LNCAP (cell line): Measurements from ENCODE around the gene GUCA1A.

Experiments used
- TF ChIP-seq, protein P1 (sequence below): fragments of 450-650 bp; IDR thresholded peaks from 2 replicates; pipeline ENCODE4 v1.5.1; 2017; ENCODE audit warnings: mild to moderate bottlenecking

GUCA1A gene

DNA sequence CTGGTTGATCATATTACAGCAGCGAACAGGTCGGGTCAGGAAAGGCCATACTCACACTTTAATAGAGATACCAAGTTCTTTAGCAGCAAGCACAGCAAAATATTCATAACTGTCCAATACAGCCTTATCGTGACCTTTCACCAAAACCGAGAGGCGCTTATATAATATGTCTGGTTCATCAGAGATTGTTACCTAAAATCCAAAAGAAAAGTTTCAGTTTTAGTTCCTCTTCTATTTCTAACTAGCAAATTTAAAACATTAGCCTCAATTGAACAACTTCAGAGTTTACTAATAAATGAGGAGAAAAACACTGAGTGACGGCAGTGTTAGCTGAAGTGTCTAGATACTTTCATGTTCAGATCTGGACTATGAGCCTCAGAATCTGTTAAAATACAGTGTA is 38.6 kb downstream of the GUCA1A start:
- TF ChIP-seq, protein P1, sequence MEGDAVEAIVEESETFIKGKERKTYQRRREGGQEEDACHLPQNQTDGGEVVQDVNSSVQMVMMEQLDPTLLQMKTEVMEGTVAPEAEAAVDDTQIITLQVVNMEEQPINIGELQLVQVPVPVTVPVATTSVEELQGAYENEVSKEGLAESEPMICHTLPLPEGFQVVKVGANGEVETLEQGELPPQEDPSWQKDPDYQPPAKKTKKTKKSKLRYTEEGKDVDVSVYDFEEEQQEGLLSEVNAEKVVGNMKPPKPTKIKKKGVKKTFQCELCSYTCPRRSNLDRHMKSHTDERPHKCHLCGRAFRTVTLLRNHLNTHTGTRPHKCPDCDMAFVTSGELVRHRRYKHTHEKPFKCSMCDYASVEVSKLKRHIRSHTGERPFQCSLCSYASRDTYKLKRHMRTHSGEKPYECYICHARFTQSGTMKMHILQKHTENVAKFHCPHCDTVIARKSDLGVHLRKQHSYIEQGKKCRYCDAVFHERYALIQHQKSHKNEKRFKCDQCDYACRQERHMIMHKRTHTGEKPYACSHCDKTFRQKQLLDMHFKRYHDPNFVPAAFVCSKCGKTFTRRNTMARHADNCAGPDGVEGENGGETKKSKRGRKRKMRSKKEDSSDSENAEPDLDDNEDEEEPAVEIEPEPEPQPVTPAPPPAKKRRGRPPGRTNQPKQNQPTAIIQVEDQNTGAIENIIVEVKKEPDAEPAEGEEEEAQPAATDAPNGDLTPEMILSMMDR: no peak

DNA sequence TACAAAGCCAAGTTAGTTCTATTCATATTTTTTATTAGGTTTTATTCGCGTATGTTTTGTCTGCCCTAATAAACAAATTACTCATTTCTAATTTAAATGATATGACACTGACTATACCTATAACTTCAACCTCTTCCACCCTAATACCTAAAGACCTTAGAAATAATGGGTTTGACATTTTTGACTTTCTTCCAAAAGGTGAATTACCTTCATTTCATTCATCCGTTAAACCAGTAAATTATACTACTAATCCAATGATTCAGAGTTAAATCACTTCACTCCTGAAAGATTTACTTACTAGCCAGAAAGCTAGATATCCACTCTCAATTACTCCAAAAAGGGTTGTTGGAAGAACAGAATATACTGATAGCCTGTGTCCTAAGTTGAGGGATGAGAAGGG is 39.3 kb downstream of the GUCA1A start:
- TF ChIP-seq, protein P1: no peak

DNA sequence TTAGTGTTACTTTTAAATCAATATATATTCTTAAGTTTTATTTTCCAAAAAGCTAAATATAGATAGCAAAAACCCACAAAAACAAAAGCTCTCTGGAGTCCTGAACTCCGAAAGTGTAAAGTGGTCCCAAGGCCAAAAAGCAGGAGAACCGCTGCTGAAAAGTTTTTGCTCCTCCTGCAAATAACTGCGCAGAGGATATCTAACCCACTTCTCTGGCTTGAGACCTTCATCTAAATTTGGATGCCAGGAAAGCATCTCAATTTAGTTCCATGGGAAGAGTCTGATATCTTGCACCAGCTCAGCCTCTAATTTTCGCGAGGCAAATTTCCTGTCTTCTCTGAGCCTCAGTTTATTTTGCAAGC is 44.0 kb downstream of the GUCA1A start:
- TF ChIP-seq, protein P1: no peak

DNA sequence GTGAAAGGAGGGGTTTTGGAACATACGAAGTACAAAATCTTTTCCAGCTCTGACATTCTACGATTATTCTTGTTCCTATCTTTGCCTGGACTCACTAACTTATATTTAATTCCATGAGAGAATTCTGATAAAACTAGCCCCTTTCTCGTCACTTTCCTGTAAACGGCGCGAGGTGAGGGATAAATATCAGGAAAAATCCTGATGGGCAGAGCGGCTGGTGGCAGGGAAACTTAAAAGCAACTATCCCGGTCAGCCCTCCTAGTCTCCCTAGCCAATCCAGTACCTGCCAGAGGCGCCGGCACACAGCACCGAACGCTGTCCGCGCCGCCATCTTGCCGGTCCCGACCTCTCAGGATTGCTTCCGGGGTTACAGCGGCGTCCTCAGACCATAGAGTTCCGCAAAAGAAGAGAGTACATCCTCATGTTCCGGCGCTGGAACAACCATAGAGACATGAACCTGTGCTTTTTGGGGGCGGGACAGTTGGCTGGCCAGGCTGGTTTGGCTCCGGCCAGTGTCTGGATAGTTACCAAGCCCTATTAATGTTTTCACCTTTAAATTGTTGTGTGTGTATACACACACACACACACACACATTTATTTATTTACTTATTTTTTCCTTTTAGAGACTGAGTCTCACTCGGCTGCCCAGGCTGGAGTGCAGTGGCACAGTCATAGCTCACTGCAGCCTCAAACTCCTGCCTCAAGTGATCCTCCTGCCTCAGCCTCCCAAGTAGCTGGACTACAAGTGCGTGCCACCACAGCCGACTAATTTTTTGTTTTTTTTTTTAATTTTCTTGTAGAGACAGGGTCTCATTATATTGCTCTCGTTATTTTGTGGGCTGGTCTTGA is 44.6 kb downstream of the GUCA1A start, which contains the start of gene MRPS10:
Gene MRPS10, minus strand, starts transcription at position 343 of the 849 bp plus-strand sequence. Its CDS starts 12 bp downstream, at position 331.
- TF ChIP-seq, protein P1: no peak

DNA sequence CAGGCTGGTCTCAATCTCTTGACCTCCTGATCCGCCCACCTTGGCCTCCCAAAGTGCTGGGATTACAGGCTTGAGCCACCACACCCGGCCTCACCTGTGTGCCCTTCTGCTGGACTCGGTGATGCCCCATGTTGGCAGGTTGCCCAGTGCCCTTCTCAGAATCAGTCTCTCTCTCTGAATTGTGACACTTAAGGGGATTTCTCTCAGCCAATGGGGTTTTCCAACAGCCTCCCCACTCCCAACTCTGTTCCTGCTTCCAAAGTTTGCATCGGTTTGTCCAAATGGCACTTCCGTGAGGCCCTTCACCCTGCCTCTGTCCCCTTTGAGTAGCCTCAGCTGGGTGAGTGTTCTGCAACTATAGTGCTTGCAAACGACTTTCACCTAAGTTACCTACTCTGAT is 47.6 kb downstream of the GUCA1A start:
- TF ChIP-seq, protein P1: no peak

DNA sequence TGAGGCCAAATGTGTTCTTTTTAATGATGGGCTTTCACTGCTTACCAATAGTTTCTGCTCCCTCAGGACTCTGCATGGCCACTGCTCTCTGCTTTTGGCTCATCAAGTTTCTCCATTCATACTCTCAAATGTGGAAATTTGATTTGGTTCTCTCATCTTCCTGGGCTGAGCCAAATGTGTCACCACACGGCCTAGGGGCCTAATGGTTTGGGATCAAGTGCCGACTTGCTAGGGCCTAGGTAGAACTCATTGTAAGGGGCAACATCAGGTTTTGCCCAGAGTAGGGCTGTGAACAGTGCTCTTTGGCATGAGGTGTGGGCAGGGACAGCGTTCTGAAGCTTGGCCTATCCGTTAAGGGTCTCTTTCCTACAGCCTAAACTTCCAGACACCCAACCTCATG is 48.4 kb downstream of the GUCA1A start:
- TF ChIP-seq, protein P1: no peak

DNA sequence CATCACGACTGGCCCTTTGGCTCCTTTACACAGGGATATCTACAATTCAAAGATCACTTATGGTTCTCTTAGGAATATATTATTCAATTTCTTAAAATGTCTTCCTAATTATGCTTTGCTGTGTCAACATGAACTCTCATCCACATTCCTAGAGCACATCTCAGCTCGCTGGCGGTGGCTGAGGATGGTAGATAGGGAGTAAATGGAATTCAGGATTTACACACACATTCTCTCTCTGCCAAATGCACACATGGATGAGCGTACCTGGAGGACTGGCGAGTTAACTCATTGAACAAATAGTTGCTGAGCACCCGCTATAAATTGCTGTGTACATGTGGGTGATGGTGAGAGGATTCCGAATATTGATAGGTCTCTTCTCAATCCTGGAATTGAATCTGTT is 49.3 kb downstream of the GUCA1A start:
- TF ChIP-seq, protein P1: no peak
